HEK293 (cell line): ENCODE data around the gene DNAJC11.

Experiments used
- CTCF ChIP-seq: fragments of 450-650 bp; formaldehyde crosslinking; IDR thresholded peaks from 2 replicates; pipeline ENCODE4 v1.5.1; 2016; ENCODE audit warnings: missing biosample characterization, missing genetic modification characterization
- HIC1 ChIP-seq: fragments of 450-650 bp; formaldehyde crosslinking; IDR thresholded peaks from 2 replicates; pipeline ENCODE4 v1.5.1; 2016; ENCODE audit warnings: missing biosample characterization, missing genetic modification characterization
- MZF1 ChIP-seq: fragments of 450-650 bp; formaldehyde crosslinking; IDR thresholded peaks from 2 replicates; pipeline ENCODE4 v1.5.1; 2017; ENCODE audit warnings: missing biosample characterization, missing genetic modification characterization, borderline replicate concordance
- PRDM2 ChIP-seq: fragments of 450-650 bp; formaldehyde crosslinking; IDR thresholded peaks from 2 replicates; pipeline ENCODE4 v1.5.1; 2016; ENCODE audit warnings: missing biosample characterization, missing genetic modification characterization, borderline replicate concordance
- SALL2 ChIP-seq: fragments of 450-650 bp; formaldehyde crosslinking; IDR thresholded peaks from 2 replicates; pipeline ENCODE4 v1.5.0; 2017; ENCODE audit warnings: missing biosample characterization, mild to moderate bottlenecking, missing genetic modification characterization, borderline replicate concordance
- SETDB1 ChIP-seq: IDR thresholded peaks from one replicate; pipeline ENCODE4 v1.6.1; 2017; ENCODE audit warnings: mild to moderate bottlenecking, low read length, moderate library complexity, mixed read lengths; ENCODE audit not compliant: insufficient read length
- TRIM28 ChIP-seq: IDR thresholded peaks from 2 replicates; pipeline ENCODE4 v1.6.1; 2011; ENCODE audit warnings: low read length, control low read depth, borderline replicate concordance
- ZBTB21 ChIP-seq: fragments of 450-650 bp; formaldehyde crosslinking; IDR thresholded peaks from 2 replicates; pipeline ENCODE4 v1.5.1; 2017; ENCODE audit warnings: missing biosample characterization, missing genetic modification characterization
- ZBTB44 ChIP-seq: fragments of 450-650 bp; IDR thresholded peaks from 2 replicates; pipeline ENCODE4 v1.5.1; 2018; ENCODE audit warnings: missing biosample characterization, mild to moderate bottlenecking, missing genetic modification characterization
- ZBTB6 ChIP-seq: fragments of 450-650 bp; formaldehyde crosslinking; IDR thresholded peaks from 2 replicates; pipeline ENCODE4 v1.5.1; 2017; ENCODE audit warnings: missing biosample characterization, missing genetic modification characterization
- ZNF112 ChIP-seq: fragments of 450-650 bp; formaldehyde crosslinking; IDR thresholded peaks from 2 replicates; pipeline ENCODE4 v1.5.0; 2017; ENCODE audit warnings: missing biosample characterization, missing genetic modification characterization
- ZNF148 ChIP-seq: fragments of 450-650 bp; formaldehyde crosslinking; IDR thresholded peaks from 2 replicates; pipeline ENCODE4 v1.5.0; 2017; ENCODE audit warnings: missing biosample characterization, missing genetic modification characterization, borderline replicate concordance
- ZNF214 ChIP-seq: fragments of 450-650 bp; formaldehyde crosslinking; IDR thresholded peaks from 2 replicates; pipeline ENCODE4 v1.5.1; 2017; ENCODE audit warnings: missing biosample characterization, mild to moderate bottlenecking, missing genetic modification characterization, borderline replicate concordance
- ZNF26 ChIP-seq: fragments of 450-650 bp; formaldehyde crosslinking; IDR thresholded peaks from 2 replicates; pipeline ENCODE4 v1.5.1; 2016; ENCODE audit warnings: missing biosample characterization, missing genetic modification characterization
- ZNF335 ChIP-seq: fragments of 450-650 bp; formaldehyde crosslinking; conservative IDR thresholded peaks from 2 replicates; pipeline ENCODE4 v1.5.1; 2016; ENCODE audit warnings: missing biosample characterization, missing genetic modification characterization
- ZNF423 ChIP-seq: fragments of 450-650 bp; formaldehyde crosslinking; IDR thresholded peaks from 2 replicates; pipeline ENCODE4 v1.5.1; 2016; ENCODE audit warnings: missing biosample characterization, missing genetic modification characterization
- ZNF521 ChIP-seq: fragments of 450-650 bp; formaldehyde crosslinking; IDR thresholded peaks from 2 replicates; pipeline ENCODE4 v1.5.1; 2017; ENCODE audit warnings: missing biosample characterization, mild to moderate bottlenecking, missing genetic modification characterization
- ZNF530 ChIP-seq: fragments of 450-650 bp; formaldehyde crosslinking; IDR thresholded peaks from 2 replicates; pipeline ENCODE4 v1.5.1; 2016; ENCODE audit warnings: low read depth, missing biosample characterization, missing genetic modification characterization
- ZNF548 ChIP-seq: fragments of 450-650 bp; formaldehyde crosslinking; IDR thresholded peaks from 2 replicates; pipeline ENCODE4 v1.5.1; 2016; ENCODE audit warnings: missing biosample characterization, missing genetic modification characterization
- ZNF571 ChIP-seq: fragments of 450-650 bp; formaldehyde crosslinking; IDR thresholded peaks from 2 replicates; pipeline ENCODE4 v1.5.0; 2017; ENCODE audit warnings: missing biosample characterization, missing genetic modification characterization
- ZNF585B ChIP-seq: fragments of 450-650 bp; formaldehyde crosslinking; IDR thresholded peaks from 2 replicates; pipeline ENCODE4 v1.5.1; 2016; ENCODE audit warnings: missing biosample characterization, missing genetic modification characterization

Gene DNAJC11

GRCh38 chr1:6624710-6625583 is 76.7 kb downstream of the DNAJC11 start, which contains the start of gene THAP3 (continued):
- TF ChIP-seq ZBTB21 (tag by site-specific recombination) (peak; percentile 76), MZF1 (tag by site-specific recombination) (no peak), ZNF335 (tag by site-specific recombination) (peak; percentile 61), ZNF423 (tag by site-specific recombination) (peak; percentile 97), TRIM28 (no peak), ZNF26 (tag by site-specific recombination) (no peak), HIC1 (peak; percentile 89), PRDM2 (no peak), ZNF112 (tag by site-specific recombination) (no peak), CTCF (tag by site-specific recombination) (peak; percentile 75), ZNF148 (tag by site-specific recombination) (no peak), ZBTB6 (tag by site-specific recombination) (no peak), ZBTB44 (tag by site-specific recombination) (peak; percentile 33; the same call in 1 of the 2 replicates), SETDB1 (no peak), ZNF530 (tag by site-specific recombination) (no peak), ZNF571 (tag by site-specific recombination) (no peak), ZNF548 (tag by site-specific recombination) (no peak), ZNF585B (tag by site-specific recombination) (no peak), SALL2 (tag by site-specific recombination) (no peak), ZNF214 (tag by site-specific recombination) (no peak), ZNF521 (tag by site-specific recombination) (no peak)
